Mesenchymal stem cell (in vitro differentiated cells and primary cell): ENCODE measurements around the gene VN1R5.

Experiments
- DNase-seq: peaks from one replicate; pipeline ENCODE4 v3.0.0-alpha.2; 2013
- H2AFZ ChIP-seq: one replicate; pipeline ENCODE4 v1.6.1; 2013; ENCODE audit warnings: low read depth, mild to moderate bottlenecking, control low read depth, inconsistent platforms, low read length, moderate library complexity
- H2AK5ac ChIP-seq: 2 replicates; pipeline ENCODE4 v1.6.1; 2013; ENCODE audit warnings: low read length, moderate library complexity, mild to moderate bottlenecking, inconsistent platforms; ENCODE audit not compliant: severe bottlenecking
- H2BK120ac ChIP-seq: one replicate; pipeline ENCODE4 v1.6.1; 2013; ENCODE audit warnings: low read depth, mild to moderate bottlenecking, inconsistent platforms, low read length, moderate library complexity
- H2BK12ac ChIP-seq, 2 experiments: one replicate each; pipeline ENCODE4 v1.6.1; 2013; ENCODE audit warnings: inconsistent platforms in 2 of 2, low read length in 2 of 2, mild to moderate bottlenecking in 2 of 2, moderate library complexity in 2 of 2, control low read depth in 1 of 2
- H2BK15ac ChIP-seq: one replicate; pipeline ENCODE4 v1.6.1; 2013; ENCODE audit warnings: mild to moderate bottlenecking, low read depth, inconsistent platforms; ENCODE audit not compliant: poor library complexity, severe bottlenecking
- H2BK5ac ChIP-seq: 2 replicates; pipeline ENCODE4 v1.6.1; 2013; ENCODE audit warnings: low read depth, mild to moderate bottlenecking, low read length, control low read depth, inconsistent platforms; ENCODE audit not compliant: poor library complexity, severe bottlenecking
- H3K14ac ChIP-seq, 2 experiments: one replicate each; pipeline ENCODE4 v1.6.1; 2013; ENCODE audit warnings: inconsistent platforms in 2 of 2, low read length in 2 of 2, control low read depth in 1 of 2, mild to moderate bottlenecking in 1 of 2, moderate library complexity in 1 of 2
- H3K18ac ChIP-seq, 2 experiments: one replicate each; pipeline ENCODE4 v1.6.1; 2013; ENCODE audit warnings: inconsistent platforms in 2 of 2, low read length in 2 of 2, control low read depth in 1 of 2, low read depth in 1 of 2, mild to moderate bottlenecking in 1 of 2
- H3K23ac ChIP-seq, 2 experiments: one replicate each; pipeline ENCODE4 v1.6.1; 2013; ENCODE audit warnings: inconsistent platforms in 2 of 2, low read length in 2 of 2, mild to moderate bottlenecking in 2 of 2, moderate library complexity in 2 of 2, control low read depth in 1 of 2
- H3K27ac ChIP-seq: 2 replicates; pipeline ENCODE4 v1.5.1; 2013; ENCODE audit warnings: mild to moderate bottlenecking, moderate library complexity, low read length, control low read depth, inconsistent platforms; ENCODE audit not compliant: poor library complexity, severe bottlenecking
- H3K27me3 ChIP-seq, 2 experiments: 2 replicates each; pipeline versions ENCODE4 v1.6.1 to v1.7.0; 2013; ENCODE audit warnings: low read length in 2 of 2, mild to moderate bottlenecking in 2 of 2, moderate library complexity in 2 of 2, control low read depth in 1 of 2, inconsistent platforms in 1 of 2; ENCODE audit not compliant: control insufficient read depth in 1 of 2, insufficient read depth in 1 of 2
- H3K36me3 ChIP-seq, 2 experiments: 2 replicates each; pipeline versions ENCODE4 v1.6.1 to v1.7.0; 2013; ENCODE audit warnings: low read length in 2 of 2, control low read depth in 1 of 2, inconsistent platforms in 1 of 2, low read depth in 1 of 2, mild to moderate bottlenecking in 1 of 2; ENCODE audit not compliant: insufficient read depth in 2 of 2, control insufficient read depth in 1 of 2
- H3K4ac ChIP-seq, 2 experiments: one replicate each; pipeline ENCODE4 v1.6.1; 2013; ENCODE audit warnings: inconsistent platforms in 2 of 2, low read length in 2 of 2, mild to moderate bottlenecking in 2 of 2, moderate library complexity in 2 of 2, control low read depth in 1 of 2, low read depth in 1 of 2
- H3K4me1 ChIP-seq: 2 replicates; pipeline ENCODE4 v1.6.1; 2013; ENCODE audit warnings: low read depth, low read length, control low read depth; ENCODE audit not compliant: control insufficient read depth, insufficient read depth
- H3K4me2 ChIP-seq: 2 replicates; pipeline ENCODE4 v1.6.1; 2013; ENCODE audit warnings: low read length, mild to moderate bottlenecking, inconsistent platforms; ENCODE audit not compliant: poor library complexity, severe bottlenecking
- H3K4me3 ChIP-seq, 2 experiments: 2 replicates each; pipeline versions ENCODE4 v1.5.1 to v1.7.0; 2013; ENCODE audit warnings: low read length in 2 of 2, mild to moderate bottlenecking in 2 of 2, control low read depth in 1 of 2, low read depth in 1 of 2; ENCODE audit not compliant: insufficient read depth in 1 of 2
- H3K79me1 ChIP-seq: replicated peaks from 2 replicates; pipeline ENCODE4 v1.6.1; 2013; ENCODE audit warnings: mild to moderate bottlenecking, control low read depth, low read length, inconsistent platforms; ENCODE audit not compliant: poor library complexity, severe bottlenecking
- H3K9ac ChIP-seq: 2 replicates; pipeline ENCODE4 v1.7.0; 2013; ENCODE audit warnings: mild to moderate bottlenecking, low read length, moderate library complexity
- H3K9me3 ChIP-seq: 2 replicates; pipeline ENCODE4 v1.7.0; 2013; ENCODE audit warnings: mild to moderate bottlenecking, low read length; ENCODE audit not compliant: control insufficient read depth
- H4K8ac ChIP-seq: one replicate; pipeline ENCODE4 v1.6.1; 2013; ENCODE audit warnings: inconsistent platforms, mild to moderate bottlenecking, low read length, moderate library complexity
- H4K91ac ChIP-seq: one replicate; pipeline ENCODE4 v1.6.1; 2013; ENCODE audit warnings: mild to moderate bottlenecking, low read length, inconsistent platforms
- WGBS: methylation state at CpG from one replicate; pipeline ENCODE4 v1.1.7; 2013; ENCODE audit warnings: mixed read lengths; 5-methylcytosine and 5-hydroxymethylcytosine counted together

VN1R5 gene

DNA sequence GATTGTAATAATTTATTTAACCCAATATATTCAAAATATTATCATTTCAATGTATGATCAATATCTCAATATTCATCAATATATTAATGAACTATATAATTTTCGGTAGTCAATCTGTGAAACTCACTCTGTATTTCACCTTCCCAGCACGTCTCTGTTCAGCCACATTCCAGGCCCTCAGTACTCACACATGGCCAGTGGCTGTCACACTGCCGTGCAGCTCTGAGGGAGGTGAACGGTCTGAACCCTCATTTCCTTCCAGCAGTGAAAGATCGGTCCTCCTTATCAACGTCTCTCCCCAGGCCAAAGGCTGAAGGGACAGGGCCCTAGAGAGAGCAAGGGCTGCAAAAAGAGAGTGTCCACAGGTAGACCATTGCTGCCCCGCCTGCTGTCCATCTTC is 44.5 kb upstream of the VN1R5 start:
- Histone ChIP-seq H2BK15ac (no peak overlapping the region), H4K91ac (no peak overlapping the region), H3K4me1 (peaks cover 12% of the 10 kb centered on the region), H3K14ac (no peak overlapping the region), H2AK5ac (no peak overlapping the region), H3K9me3 (peaks cover 3% of the 10 kb centered on the region), H3K27me3 (no peaks in the 10 kb centered on the region), H2BK12ac (no peak overlapping the region), H3K27ac (no peak overlapping the region), H3K4me3 (peak overlapping the region in 1 of 2 experiments; percentile 94), H2BK120ac (no peak overlapping the region), H3K79me1 (peaks cover 3% of the 10 kb centered on the region), H3K23ac (no peak overlapping the region), H3K36me3 (peaks cover 3 to 6% of the 10 kb centered on the region in 2 experiments), H4K8ac (no peak overlapping the region), H3K9ac (peak overlapping the region; percentile 95), H3K4me2 (no peak overlapping the region), H2AFZ (no peak overlapping the region), H3K18ac (no peak overlapping the region), H2BK5ac (no peak overlapping the region), H3K4ac (no peak overlapping the region)
- whole genome bisulfite sequencing, result 88% methylated on average over 7 of the region's 7 CpGs
- no peak for DNase-seq

- Histone ChIP-seq H3K9ac (no peak overlapping the region), H3K4me1 (peaks cover 12% of the 10 kb centered on the region), H3K4ac (no peak overlapping the region), H4K8ac (no peak overlapping the region), H3K79me1 (peaks cover 2% of the 10 kb centered on the region), H3K9me3 (no peaks in the 10 kb centered on the region), H2BK120ac (no peak overlapping the region), H2BK12ac (no peak overlapping the region), H3K36me3 (peaks cover 0 to 2% of the 10 kb centered on the region in 2 experiments), H3K23ac (no peak overlapping the region), H3K4me3 (no peak overlapping the region), H3K4me2 (no peak overlapping the region), H2BK15ac (no peak overlapping the region), H3K27ac (no peak overlapping the region), H2AK5ac (no peak overlapping the region), H3K18ac (no peak overlapping the region), H2AFZ (no peak overlapping the region), H3K14ac (no peak overlapping the region), H4K91ac (no peak overlapping the region), H2BK5ac (no peak overlapping the region), H3K27me3 (no peaks in the 10 kb centered on the region)
- no peak for DNase-seq
- 94% methylated on average over 4 of the region's 5 CpGs for WGBS
Observed at GRCh38 chr1:247212012-247212411, 43.9 kb upstream of the VN1R5 start.

GRCh38 chr1:247212627-247213617 is 43.0 kb upstream of the VN1R5 start:
- H3K27ac ChIP-seq, result no peak overlapping the region
- H3K9me3 ChIP-seq, result no peaks in the 10 kb centered on the region
- no peak overlapping the region for H2BK15ac ChIP-seq
- no peak overlapping the region for H2BK5ac ChIP-seq
- no peak for DNase-seq
- no peak overlapping the region for H3K23ac ChIP-seq
- peaks cover 0 to 2% of the 10 kb centered on the region in 2 experiments for H3K36me3 ChIP-seq
- H2AFZ ChIP-seq, result no peak overlapping the region
- peaks cover 2% of the 10 kb centered on the region for H3K79me1 ChIP-seq
- H2BK120ac ChIP-seq, result no peak overlapping the region
- H3K9ac ChIP-seq, result no peak overlapping the region
- no peak overlapping the region for H3K14ac ChIP-seq
- H3K4me1 ChIP-seq, result peaks cover 12% of the 10 kb centered on the region
- no peak overlapping the region for H3K4ac ChIP-seq
- WGBS, result 64% methylated on average over 1 of the region's 1 CpG
- H3K27me3 ChIP-seq, result no peaks in the 10 kb centered on the region
- no peak overlapping the region for H4K91ac ChIP-seq
- H3K4me3 ChIP-seq, result no peak overlapping the region
- no peak overlapping the region for H2BK12ac ChIP-seq
- no peak overlapping the region for H2AK5ac ChIP-seq
- no peak overlapping the region for H3K18ac ChIP-seq
- no peak overlapping the region for H3K4me2 ChIP-seq
- no peak overlapping the region for H4K8ac ChIP-seq

- WGBS, result 74% methylated on average over 3 of the region's 3 CpGs
Observed at GRCh38 chr1:247216261-247216660, 39.6 kb upstream of the VN1R5 start.

More at GRCh38 chr1:247216261-247216660, 39.6 kb upstream of the VN1R5 start:
- Histone ChIP-seq H3K4me3 (no peak overlapping the region), H3K4ac (no peak overlapping the region), H3K27ac (no peak overlapping the region), H4K91ac (no peak overlapping the region), H3K4me1 (peaks cover 3% of the 10 kb centered on the region), H2BK15ac (no peak overlapping the region), H3K18ac (no peak overlapping the region), H2AFZ (no peak overlapping the region), H2BK12ac (no peak overlapping the region), H4K8ac (no peak overlapping the region), H3K4me2 (no peak overlapping the region), H3K9me3 (no peaks in the 10 kb centered on the region), H3K14ac (no peak overlapping the region), H3K79me1 (no peaks in the 10 kb centered on the region), H3K36me3 (no peaks in the 10 kb centered on the region), H2BK120ac (no peak overlapping the region), H3K27me3 (no peaks in the 10 kb centered on the region), H3K23ac (no peak overlapping the region), H2BK5ac (no peak overlapping the region), H3K9ac (no peak overlapping the region), H2AK5ac (no peak overlapping the region)
- no peak for DNase-seq
